ENCODE results near the gene PLA2G4F.

PLA2G4F gene

DNA sequence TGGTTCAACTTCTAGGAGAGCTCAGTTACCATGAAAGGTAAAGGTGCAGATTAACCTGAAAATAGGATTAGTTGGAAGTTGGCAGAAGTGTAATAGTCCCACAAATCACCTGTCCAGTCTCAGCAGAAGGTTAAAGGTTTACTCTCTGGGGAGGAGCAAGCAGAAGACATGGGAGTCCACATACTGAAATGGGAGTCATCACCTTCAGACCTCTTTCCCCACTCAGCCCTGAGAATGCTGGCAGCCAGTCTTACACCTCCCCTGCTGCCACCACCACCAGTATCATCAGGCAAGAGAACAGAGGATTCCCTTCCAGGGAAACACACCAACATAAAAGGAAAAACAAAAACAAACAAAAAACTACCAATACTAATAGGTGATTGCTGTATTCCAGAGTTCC, 48.2 kb downstream of the PLA2G4F start:
- Histone ChIP-seq H3K27me3 (no peaks in the 10 kb centered on the region), H3K4me1 (no peaks in the 10 kb centered on the region; the same call in 1 of the 2 replicates), H3K36me3 (no peaks in the 10 kb centered on the region), H3K4me3 (ENCODE audit: low read depth, low read length) (no peak overlapping the region), H3K9me3 (no peaks in the 10 kb centered on the region)
- no peak for DNase-seq
- TF ChIP-seq, protein P1, sequence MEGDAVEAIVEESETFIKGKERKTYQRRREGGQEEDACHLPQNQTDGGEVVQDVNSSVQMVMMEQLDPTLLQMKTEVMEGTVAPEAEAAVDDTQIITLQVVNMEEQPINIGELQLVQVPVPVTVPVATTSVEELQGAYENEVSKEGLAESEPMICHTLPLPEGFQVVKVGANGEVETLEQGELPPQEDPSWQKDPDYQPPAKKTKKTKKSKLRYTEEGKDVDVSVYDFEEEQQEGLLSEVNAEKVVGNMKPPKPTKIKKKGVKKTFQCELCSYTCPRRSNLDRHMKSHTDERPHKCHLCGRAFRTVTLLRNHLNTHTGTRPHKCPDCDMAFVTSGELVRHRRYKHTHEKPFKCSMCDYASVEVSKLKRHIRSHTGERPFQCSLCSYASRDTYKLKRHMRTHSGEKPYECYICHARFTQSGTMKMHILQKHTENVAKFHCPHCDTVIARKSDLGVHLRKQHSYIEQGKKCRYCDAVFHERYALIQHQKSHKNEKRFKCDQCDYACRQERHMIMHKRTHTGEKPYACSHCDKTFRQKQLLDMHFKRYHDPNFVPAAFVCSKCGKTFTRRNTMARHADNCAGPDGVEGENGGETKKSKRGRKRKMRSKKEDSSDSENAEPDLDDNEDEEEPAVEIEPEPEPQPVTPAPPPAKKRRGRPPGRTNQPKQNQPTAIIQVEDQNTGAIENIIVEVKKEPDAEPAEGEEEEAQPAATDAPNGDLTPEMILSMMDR (IDR thresholded peaks at IDR 0.05; ENCODE audit: low read depth, low read length): no peak

- TF ChIP-seq, protein P1 (IDR thresholded peaks at IDR 0.05; ENCODE audit: low read depth, low read length): no peak
- Histone ChIP-seq H3K4me1 (no peaks in the 10 kb centered on the region; the same call in 1 of the 2 replicates), H3K36me3 (no peaks in the 10 kb centered on the region), H3K27me3 (no peaks in the 10 kb centered on the region), H3K4me3 (ENCODE audit: low read depth, low read length) (peak overlapping the region; percentile 32), H3K9me3 (no peaks in the 10 kb centered on the region)
- no peak for DNase-seq
Observed at GRCh38 chr15:42107473-42107872, 49.0 kb downstream of the PLA2G4F start.

DNA sequence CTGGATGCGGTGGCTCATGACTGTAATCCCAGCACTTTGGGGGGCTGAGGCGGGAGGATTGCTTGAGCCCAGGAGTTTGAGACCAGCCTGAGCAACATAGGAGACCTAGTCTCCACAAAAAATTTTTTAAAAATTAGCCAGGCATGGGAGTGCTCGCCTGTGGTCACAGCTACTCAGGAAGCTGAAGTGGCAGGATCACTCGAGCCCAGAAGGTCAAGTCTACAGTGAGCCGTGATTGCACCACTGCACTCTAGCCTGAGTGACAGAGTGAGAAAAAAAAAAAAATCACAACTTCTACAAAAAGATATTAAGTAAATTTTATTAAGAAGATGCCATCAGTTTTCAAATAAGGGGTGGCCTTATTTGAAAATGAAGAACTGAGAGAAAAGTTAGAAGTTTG, 50.1 kb downstream of the PLA2G4F start:
- TF ChIP-seq, protein P1 (IDR thresholded peaks at IDR 0.05; ENCODE audit: low read depth, low read length): no peak
- Histone ChIP-seq H3K27me3 (no peaks in the 10 kb centered on the region), H3K4me1 (no peaks in the 10 kb centered on the region; the same call in 1 of the 2 replicates), H3K4me3 (ENCODE audit: low read depth, low read length) (no peak overlapping the region), H3K9me3 (no peaks in the 10 kb centered on the region), H3K36me3 (no peaks in the 10 kb centered on the region)
- DNase-seq: no peak

DNA sequence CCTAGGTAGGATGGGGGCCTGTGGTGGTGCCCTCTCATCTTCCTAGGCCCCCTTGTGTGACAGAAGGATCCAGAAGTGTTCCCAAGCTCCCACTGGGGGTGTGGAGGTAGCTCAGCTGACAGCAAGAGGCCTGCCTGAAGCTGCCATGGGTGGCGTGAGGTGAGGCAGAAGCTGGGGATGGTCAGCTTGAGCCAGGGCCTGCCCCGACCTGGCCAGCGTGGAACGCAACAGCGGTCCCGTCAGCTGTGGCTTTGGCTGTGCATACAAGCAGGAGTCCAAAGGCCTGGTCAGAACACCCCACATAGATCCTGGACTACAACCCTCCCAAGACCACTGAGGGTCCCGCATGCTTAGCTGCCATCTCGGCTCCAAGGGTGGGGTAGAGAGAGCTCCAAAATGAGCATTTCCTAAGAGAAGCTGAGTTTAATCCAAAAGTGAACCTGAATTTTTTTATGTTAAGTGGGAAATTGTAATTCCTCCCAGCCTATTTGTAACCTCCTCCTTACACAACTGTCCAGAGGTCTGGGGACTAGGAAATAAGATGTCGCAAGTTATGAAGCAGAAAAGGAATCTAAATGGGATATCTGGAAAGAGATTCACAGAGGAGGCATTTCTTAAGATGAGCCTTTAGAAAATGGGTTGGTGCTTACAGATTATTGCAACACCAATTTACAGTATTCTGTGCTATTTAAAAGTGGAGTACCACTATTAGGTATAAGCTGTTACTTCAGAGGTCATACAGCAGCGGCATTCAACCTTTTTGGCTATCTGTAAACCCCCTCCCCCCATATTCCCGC, 52.1 kb downstream of the PLA2G4F start:
- no peak overlapping the region for H3K4me3 ChIP-seq (ENCODE audit: low read depth, low read length)
- no peaks in the 10 kb centered on the region; the same call in 1 of the 2 replicates for H3K4me1 ChIP-seq
- TF ChIP-seq, protein P1 (IDR thresholded peaks at IDR 0.05; ENCODE audit: low read depth, low read length): no peak
- no peaks in the 10 kb centered on the region for H3K27me3 ChIP-seq
- no peak for DNase-seq
- H3K36me3 ChIP-seq: no peaks in the 10 kb centered on the region
- H3K9me3 ChIP-seq: no peaks in the 10 kb centered on the region

GRCh38 chr15:42102646-42103235, 53.7 kb downstream of the PLA2G4F start:
- no peaks in the 10 kb centered on the region; the same call in 1 of the 2 replicates for H3K4me1 ChIP-seq
- no peaks in the 10 kb centered on the region for H3K36me3 ChIP-seq
- TF ChIP-seq, protein P1 (IDR thresholded peaks at IDR 0.05; ENCODE audit: low read depth, low read length): no peak
- no peak for DNase-seq
- no peak overlapping the region for H3K4me3 ChIP-seq (ENCODE audit: low read depth, low read length)
- H3K9me3 ChIP-seq: no peaks in the 10 kb centered on the region
- no peaks in the 10 kb centered on the region for H3K27me3 ChIP-seq

DNA sequence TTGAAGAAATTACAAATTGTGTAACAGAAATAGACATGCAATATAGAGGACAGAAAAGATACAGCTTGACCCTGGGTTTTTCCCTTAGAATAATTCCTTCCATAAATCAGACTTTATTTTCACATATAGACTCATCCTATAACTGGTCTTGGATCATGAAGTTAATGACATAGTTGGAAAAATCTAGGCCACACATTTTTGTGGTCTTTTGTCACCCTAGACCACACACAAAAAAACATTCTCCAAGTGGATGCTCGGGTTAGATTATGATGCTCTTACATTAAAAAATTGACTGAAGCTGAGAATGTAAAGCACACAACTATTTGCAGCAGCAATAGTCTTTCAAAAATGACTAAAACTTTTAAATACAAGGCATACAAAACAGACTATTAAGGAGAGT, 54.6 kb downstream of the PLA2G4F start:
- Histone ChIP-seq H3K4me3 (ENCODE audit: low read depth, low read length) (no peak overlapping the region), H3K27me3 (no peaks in the 10 kb centered on the region), H3K4me1 (no peaks in the 10 kb centered on the region), H3K9me3 (no peaks in the 10 kb centered on the region), H3K36me3 (no peaks in the 10 kb centered on the region)
- TF ChIP-seq, protein P1 (IDR thresholded peaks at IDR 0.05; ENCODE audit: low read depth, low read length): no peak
- no peak for DNase-seq

All from BE2C (cell line).